Kidney (tissue), 14 donors: ENCODE data around the gene SOX15. TPM values are rescaled to one million over a fixed set of nuclear protein-coding genes. Genes with fewer than 3 reads are reported as not detected.

Experiments used
- DNase-seq, 5 donors: peaks; one replicate each; pipeline ENCODE4 v3.0.0-alpha.2; 2013 to 2020
- FAIRE-seq: peaks from 2 replicates; lab custom pipeline; 2012; peaks lifted over from hg19 to GRCh38; lab: Jason Lieb, UNC
- H3K27ac ChIP-seq, 2 donors: one replicate each; pipeline ENCODE4 v1.7.0; 2013; ENCODE audit warnings: low read depth in 2 of 2, low read length in 2 of 2, inconsistent platforms in 1 of 2
- H3K27me3 ChIP-seq: one replicate; pipeline ENCODE4 v1.7.1; 2013; ENCODE audit warnings: low read length, inconsistent platforms; ENCODE audit not compliant: control insufficient read depth, insufficient read depth
- H3K36me3 ChIP-seq, 3 donors: one replicate each; pipeline versions ENCODE4 v1.7.0 to v1.7.1; 2013; ENCODE audit warnings: low read length in 3 of 3, control low read depth in 1 of 3, inconsistent platforms in 1 of 3; ENCODE audit not compliant: insufficient read depth in 3 of 3, control insufficient read depth in 2 of 3
- H3K4me1 ChIP-seq, 3 donors: one replicate each; pipeline versions ENCODE4 v1.7.0 to v1.7.1; 2013; ENCODE audit warnings: low read length in 3 of 3, inconsistent platforms in 1 of 3, low read depth in 1 of 3; ENCODE audit not compliant: control insufficient read depth in 2 of 3, insufficient read depth in 2 of 3
- H3K4me3 ChIP-seq, 3 donors: one replicate each; pipeline versions ENCODE4 v1.7.0 to v1.8.1; 2013; ENCODE audit warnings: low read length in 3 of 3, control low read depth in 1 of 3, inconsistent platforms in 1 of 3
- H3K9ac ChIP-seq, 3 donors: one replicate each; pipeline versions ENCODE4 v1.7.0 to v1.7.1; 2013; ENCODE audit warnings: low read length in 3 of 3, control low read depth in 1 of 3, inconsistent platforms in 1 of 3
- H3K9me3 ChIP-seq, 3 donors: one replicate each; pipeline versions ENCODE4 v1.7.0 to v1.7.1; 2013; ENCODE audit warnings: low read length in 3 of 3, control low read depth in 1 of 3, inconsistent platforms in 1 of 3; ENCODE audit not compliant: control insufficient read depth in 2 of 3, insufficient read depth in 1 of 3
- intact Hi-C: fragments of 100-400 bp; cut with DNase I; formaldehyde crosslinking; loops from one replicate; pipeline ENCODE4 v1.11.1; 2022
- polyA plus RNA-seq: library from polyadenylated mRNA; stranded (reverse); fragments of 350-450 nt; fragmentation: Illumina TruSeq; extraction: RNeasy Lipid Tissue Mini Kit (QIAGEN cat#74804); gene quantifications from one replicate; pipeline ENCODE4 v1.2.3, GENCODE V29; 2014; ENCODE audit warnings: low read depth, low replicate concordance; ENCODE audit not compliant: insufficient read depth
- total RNA-seq: library from RNA; stranded (reverse); fragmentation: NEBNext Ultra II Directional; extraction: Animal tissue kit (Norgen Biotek cat#: 25700); gene quantifications from one replicate; pipeline ENCODE4 v1.2.1, GENCODE V29; 2021
- TF ChIP-seq, protein P1 (sequence below): IDR thresholded peaks from 3 replicates; pipeline ENCODE4 v1.5.1; 2012; ENCODE audit warnings: mild to moderate bottlenecking, moderate library complexity, borderline replicate concordance; ENCODE audit not compliant: insufficient read depth; ENCODE audit errors: extremely low read depth
- donor health status: control.
- donor health status: control.
- donor health status: control.
- donor health status: control.
- donor health status: control.
- donor health status: DM: yes; HTN: yes; CAD: no.
- donor health status: Normal renal cell carcinoma (clear cell type).

Gene SOX15
- total and polyA plus RNA-seq, 2 donors from 2014 or later, result 0.80 to 0.88 TPM

DNA sequence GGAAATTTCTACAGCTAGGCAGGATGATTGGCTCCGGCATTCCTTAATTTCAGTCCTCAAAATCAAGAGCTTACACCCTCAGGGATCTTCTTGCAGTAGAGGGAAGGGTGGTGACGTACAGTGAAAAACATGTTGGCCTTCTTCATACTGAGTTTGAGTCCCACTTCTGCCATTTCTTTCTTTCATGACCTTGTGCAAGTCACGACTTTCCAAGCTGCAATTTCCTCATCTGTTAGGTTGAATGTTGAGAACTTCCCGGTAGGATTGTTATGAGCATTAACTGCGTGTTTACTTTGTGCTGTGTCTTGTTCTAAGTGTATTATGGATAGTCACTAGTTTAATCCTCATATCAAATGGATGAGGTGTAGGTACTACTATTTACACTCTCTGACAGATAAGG is 20.3 kb downstream of the SOX15 start:
- DNase-seq (no peak), FAIRE-seq (no peak)
- Histone ChIP-seq H3K4me3 (no peak overlapping the region), H3K27ac (no peak overlapping the region), H3K9me3 (no peaks in the 10 kb centered on the region), H3K4me1 (peaks cover 4 to 10% (median 6%) of the 10 kb centered on the region in 3 donors), H3K36me3 (peaks cover 12 to 40% (median 21%) of the 10 kb centered on the region in 3 donors), H3K27me3 (no peaks in the 10 kb centered on the region), H3K9ac (no peak overlapping the region)
- intact Hi-C loops, result no loop called here
- TF ChIP-seq, protein P1, sequence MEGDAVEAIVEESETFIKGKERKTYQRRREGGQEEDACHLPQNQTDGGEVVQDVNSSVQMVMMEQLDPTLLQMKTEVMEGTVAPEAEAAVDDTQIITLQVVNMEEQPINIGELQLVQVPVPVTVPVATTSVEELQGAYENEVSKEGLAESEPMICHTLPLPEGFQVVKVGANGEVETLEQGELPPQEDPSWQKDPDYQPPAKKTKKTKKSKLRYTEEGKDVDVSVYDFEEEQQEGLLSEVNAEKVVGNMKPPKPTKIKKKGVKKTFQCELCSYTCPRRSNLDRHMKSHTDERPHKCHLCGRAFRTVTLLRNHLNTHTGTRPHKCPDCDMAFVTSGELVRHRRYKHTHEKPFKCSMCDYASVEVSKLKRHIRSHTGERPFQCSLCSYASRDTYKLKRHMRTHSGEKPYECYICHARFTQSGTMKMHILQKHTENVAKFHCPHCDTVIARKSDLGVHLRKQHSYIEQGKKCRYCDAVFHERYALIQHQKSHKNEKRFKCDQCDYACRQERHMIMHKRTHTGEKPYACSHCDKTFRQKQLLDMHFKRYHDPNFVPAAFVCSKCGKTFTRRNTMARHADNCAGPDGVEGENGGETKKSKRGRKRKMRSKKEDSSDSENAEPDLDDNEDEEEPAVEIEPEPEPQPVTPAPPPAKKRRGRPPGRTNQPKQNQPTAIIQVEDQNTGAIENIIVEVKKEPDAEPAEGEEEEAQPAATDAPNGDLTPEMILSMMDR, result no peak

GRCh38 chr17:7563115-7563869 is 26.6 kb downstream of the SOX15 start:
- intact Hi-C loops, result no loop called here
- Histone ChIP-seq H3K4me1 (peaks cover 3 to 38% (median 26%) of the 10 kb centered on the region in 3 donors), H3K36me3 (peaks cover 6 to 25% (median 10%) of the 10 kb centered on the region in 3 donors), H3K27me3 (no peaks in the 10 kb centered on the region), H3K4me3 (peak overlapping the region in 1 of 3 donors; percentile 86), H3K9ac (no peak overlapping the region), H3K9me3 (no peaks in the 10 kb centered on the region), H3K27ac (no peak overlapping the region)
- no peak for FAIRE-seq
- TF ChIP-seq, protein P1, result no peak
- DNase-seq, result no peak

GRCh38 chr17:7562208-7562605 is 27.7 kb downstream of the SOX15 start:
- H3K27ac ChIP-seq, result peak overlapping the region; percentile 80 to 94
- DNase-seq (peak in 1 of 5 donors; percentile 39), FAIRE-seq (no peak)
- no peaks in the 10 kb centered on the region for H3K27me3 ChIP-seq
- peaks cover 6 to 25% (median 10%) of the 10 kb centered on the region in 3 donors for H3K36me3 ChIP-seq
- peak overlapping the region; percentile 53 to 86 (median 65) for H3K4me3 ChIP-seq
- peak overlapping the region; percentile 20 to 83 (median 52) for H3K9ac ChIP-seq
- peaks cover 3 to 47% (median 35%) of the 10 kb centered on the region in 3 donors for H3K4me1 ChIP-seq
- no peaks in the 10 kb centered on the region for H3K9me3 ChIP-seq
- TF ChIP-seq, protein P1, result no peak
- intact Hi-C loops, result no loop called here
